RKO (cell line): ENCODE results near the gene PSMC6.
"Not testable (repeated sequence)": the region's sequence is repeated elsewhere in the genome, so short reads cannot be mapped to it uniquely, and the experiment has no call there.

Experiments
- DNase-seq: peaks from one replicate; pipeline ENCODE4 v3.0.0-alpha.2; 2016; ENCODE audit warnings: low spot score

Gene PSMC6

DNA sequence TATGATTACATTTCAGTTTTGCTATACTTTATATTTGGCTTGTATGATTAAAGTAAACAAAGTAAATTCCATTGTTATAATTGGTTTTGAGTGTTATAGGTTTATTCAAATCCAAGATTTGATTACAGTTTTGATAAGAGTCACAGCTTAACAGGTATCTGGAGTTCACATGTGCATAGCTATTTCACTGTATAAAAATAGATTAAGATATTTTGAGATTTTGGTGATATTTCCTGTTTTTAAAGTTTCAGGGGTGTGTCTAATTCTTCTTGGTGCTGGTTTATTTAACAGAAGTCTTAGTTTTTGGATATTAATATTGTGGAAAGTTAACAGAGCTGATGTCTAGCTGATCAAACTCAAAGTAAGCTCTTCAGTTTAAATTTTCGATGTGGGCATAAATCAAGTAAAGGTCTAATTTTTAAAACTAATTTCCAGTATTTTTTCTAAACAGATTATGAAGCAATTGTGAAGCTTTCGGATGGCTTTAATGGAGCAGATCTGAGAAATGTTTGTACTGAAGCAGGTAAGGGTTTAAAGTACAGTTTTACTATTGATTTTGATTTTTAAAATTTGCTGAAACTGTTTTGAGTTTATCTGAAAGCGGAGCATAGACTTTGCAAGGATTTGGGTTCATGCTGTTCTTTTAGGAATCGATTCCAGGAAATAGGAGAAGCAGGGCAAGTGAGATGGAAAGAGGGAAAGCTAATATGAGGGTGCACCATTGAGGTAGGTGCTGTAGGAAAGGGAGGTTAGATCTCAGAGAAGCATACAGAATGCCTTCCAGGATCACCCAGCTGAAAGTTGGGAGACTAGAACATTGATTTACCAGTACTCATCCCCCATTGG is 16.7 kb downstream of the PSMC6 start:
- DNase-seq: no peak

DNA sequence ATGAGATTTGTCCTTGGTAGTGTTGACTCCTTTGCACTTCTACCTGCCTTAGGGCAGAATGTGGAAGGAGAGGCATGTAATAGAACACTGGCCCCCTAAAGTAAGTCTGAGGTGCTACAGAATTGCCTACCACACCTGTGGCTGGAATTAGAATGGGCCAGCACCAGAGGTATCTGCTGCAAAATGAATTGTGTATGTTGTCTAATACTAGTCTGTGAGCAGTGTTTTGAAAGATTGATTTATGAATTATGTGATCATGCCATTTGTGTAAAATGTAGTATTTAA is 17.3 kb downstream of the PSMC6 start:
- no peak for DNase-seq

DNA sequence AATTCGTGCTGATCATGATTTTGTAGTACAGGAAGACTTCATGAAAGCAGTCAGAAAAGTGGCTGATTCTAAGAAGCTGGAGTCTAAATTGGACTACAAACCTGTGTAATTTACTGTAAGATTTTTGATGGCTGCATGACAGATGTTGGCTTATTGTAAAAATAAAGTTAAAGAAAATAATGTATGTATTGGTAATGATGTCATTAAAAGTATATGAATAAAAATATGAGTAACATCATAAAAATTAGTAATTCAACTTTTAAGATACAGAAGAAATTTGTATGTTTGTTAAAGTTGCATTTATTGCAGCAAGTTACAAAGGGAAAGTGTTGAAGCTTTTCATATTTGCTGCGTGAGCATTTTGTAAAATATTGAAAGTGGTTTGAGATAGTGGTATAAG is 20.5 kb downstream of the PSMC6 start:
- DNase-seq: not testable (repeated sequence)

DNA sequence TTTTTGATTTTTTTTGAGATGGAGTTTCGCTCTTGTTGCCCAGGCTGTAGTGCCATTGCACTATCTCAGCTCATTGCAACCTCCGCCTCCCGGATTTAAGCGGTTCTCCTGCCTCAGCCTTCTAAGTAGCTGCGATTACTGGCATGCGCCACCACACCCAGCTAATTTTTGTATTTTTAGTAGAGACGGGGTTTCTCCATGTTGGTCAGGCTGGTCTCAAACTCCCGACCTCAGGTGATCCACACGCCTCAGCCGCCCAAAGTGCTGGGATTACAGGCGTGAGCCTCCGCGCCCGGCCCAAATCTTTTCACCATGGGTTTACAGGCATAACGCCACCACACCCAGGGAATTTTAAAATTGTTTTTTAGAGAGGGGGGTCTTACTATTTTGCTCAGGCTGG is 22.0 kb downstream of the PSMC6 start:
- not testable (repeated sequence) for DNase-seq

GRCh38 chr14:52729585-52729924 is 22.6 kb downstream of the PSMC6 start:
- no peak for DNase-seq

- DNase-seq: peak; percentile 97
Measured at GRCh38 chr14:52729925-52730708, 23.1 kb downstream of the PSMC6 start, which contains the start of gene STYX. Gene STYX (plus strand): TSS chr14:52730166. CDS start chr14:52730475, 309 bp downstream.

DNA sequence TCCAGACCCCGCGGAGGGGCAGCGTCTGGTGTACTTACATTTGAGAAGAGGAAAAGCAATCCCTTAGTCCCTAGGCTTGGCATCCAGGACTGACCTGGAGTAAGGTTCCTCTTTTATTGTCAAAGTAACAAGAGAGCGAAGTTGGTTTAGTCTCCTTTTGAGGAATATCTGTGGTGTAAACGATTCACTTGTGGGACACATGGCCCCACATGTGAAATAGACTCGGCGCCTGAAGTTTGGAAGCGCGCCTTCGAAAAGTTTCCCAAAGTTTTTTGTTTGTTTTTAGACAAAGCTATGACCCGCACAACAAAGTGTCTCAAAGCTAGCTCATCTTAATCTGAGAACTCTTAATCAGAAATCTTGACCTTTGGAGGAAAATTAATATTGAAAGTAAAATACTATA is 23.7 kb downstream of the PSMC6 start:
- DNase-seq: peak; percentile 44

DNA sequence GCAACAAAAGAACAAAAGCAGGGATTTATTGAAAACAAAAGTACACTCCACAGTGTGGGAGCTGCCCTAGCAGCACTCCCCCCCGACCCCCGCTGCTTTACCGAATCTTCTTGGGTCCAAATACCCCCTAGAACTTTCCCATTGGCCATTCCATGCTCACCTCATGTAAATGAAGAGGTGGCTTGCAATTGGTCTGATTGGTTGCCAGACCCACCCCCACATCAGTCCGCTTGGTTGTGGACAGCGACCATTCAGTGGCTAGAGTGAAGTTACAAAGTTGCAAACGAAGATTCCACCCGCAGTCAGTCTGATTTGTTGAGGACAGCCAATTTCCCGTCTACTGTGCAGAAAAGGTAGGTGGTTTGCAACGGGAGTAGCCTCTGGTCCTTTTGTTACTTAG is 26.8 kb downstream of the PSMC6 start:
- DNase-seq: no peak

GRCh38 chr14:52735921-52736489 is 29.0 kb downstream of the PSMC6 start:
- DNase-seq: no peak

- DNase-seq: no peak
Measured at GRCh38 chr14:52738409-52738808, 31.4 kb downstream of the PSMC6 start.

GRCh38 chr14:52740751-52741150 is 33.8 kb downstream of the PSMC6 start:
- DNase-seq: no peak

GRCh38 chr14:52741865-52742264 is 34.9 kb downstream of the PSMC6 start:
- DNase-seq: no peak

GRCh38 chr14:52748647-52749292 is 41.8 kb downstream of the PSMC6 start:
- DNase-seq: no peak

GRCh38 chr14:52755607-52756316 is 48.8 kb downstream of the PSMC6 start:
- no peak for DNase-seq

DNA sequence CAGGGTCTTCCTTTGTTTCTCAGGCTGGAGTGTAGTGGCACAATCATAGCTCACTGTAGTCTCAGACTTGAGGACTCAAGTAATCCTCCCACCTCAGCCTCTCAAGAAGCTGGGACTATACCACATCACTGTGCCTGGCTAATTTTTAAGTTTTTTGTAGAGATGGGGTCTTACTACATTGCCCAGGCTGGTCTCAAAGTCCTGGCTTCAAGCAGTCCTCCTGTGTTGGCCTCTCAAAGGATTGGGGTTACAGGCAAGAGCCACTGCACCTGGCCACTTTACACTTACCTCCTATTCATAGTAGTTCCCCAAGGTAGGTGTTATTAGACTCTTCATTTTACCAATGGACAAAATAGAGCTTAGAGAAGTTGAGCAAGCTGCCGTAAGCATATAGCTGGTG is 52.1 kb downstream of the PSMC6 start:
- no peak for DNase-seq

DNA sequence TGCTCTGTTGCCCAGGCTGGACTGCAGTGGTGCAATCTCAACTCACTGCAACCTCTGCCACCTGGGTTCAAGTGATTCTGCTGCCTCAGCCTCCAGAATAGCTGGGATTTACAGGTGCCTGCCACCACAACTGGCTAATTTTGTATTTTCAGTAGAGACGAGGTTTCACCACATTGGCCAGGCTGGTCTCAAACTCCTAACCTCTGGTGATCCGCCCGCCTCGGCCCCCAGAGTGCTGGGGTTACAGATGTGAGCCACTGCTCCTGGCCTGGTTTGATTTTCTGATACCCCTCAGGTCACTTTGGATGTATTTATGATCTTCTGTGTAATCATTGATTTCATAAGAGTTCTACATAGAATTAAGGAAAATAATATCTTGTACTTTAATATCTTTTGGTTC is 55.9 kb downstream of the PSMC6 start:
- not testable (repeated sequence) for DNase-seq

DNA sequence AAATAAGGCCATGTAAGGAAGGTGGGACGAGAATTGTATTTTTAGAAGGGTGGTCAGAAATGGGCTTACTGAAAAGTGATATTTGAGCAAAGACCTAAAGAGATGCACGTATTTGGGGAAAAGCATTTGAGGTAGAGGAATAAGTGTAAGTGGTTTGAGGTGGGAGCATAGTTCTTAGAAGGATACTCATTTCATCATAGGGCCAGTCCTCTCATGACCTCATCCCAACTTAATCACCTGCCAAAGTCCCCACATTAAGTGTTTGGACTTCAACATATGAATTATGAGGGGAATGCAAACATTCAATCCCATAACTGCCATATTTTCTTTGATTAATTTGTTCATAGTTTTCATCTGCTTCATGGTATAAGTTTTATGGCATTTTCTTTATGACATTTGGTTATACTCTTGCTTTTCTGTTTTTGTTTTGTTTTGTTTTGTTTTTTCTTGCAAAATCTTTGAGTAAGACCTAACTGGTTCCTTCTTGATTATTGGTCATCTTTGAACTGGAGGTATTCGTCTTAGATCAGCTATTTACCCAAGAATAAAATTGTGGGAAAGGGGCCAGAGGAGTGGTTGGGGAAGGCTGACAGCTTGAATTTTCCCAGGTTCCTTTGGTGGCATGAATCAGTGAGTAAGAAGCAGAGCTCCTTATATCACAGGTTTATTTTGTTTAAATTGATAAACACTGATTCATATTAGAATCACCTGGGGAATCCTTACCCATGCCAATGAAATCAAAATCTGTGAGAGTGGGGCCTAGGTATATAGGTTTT is 60.2 kb downstream of the PSMC6 start:
- DNase-seq: no peak

DNA sequence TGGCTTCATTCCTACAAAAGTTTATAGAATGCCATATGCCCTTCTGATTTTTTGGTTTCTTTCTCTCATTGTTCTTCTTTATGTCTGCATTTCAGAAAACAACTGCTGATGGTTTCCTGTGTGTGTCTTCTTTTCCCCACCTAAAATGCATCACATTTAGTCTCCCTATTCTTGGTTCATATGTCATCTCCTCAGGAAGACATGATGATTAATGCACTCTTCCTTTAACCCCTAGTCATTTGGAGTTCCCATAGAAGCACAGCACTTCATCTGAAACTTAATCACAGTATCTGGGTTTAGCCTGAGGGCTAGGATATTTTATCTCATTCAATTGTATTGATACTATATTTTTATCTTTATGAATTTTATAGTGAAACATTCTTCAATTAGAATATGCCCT is 62.9 kb downstream of the PSMC6 start:
- DNase-seq: peak; percentile 29

DNA sequence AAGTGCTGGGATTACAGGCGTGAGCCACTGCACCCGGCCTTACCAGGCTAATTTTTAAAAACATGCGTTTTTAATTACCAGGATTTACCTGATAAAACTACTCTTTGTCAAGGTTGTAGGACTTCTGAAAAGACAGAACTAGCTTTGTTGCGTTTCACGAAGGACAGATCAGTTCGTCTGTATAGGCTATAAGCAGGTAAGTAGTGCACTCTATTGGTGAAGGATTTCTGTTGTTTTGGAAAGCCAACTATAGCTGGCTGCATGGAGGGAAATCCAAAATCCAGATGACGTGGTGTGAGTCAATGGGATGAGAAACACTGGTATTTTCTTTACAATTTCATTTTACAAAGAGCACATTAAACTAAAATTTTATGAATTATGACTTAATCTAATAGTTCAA is 69.8 kb downstream of the PSMC6 start:
- no peak for DNase-seq
